GM08714 (cell line): ENCODE results near the gene MICAL3.

ENCODE experiments used
- H3K4me3 ChIP-seq: fragments of 200-500 bp; sonication (Bioruptor generic); 2 replicates; pipeline ENCODE4 v1.5.1; 2014; ENCODE audit warnings: mild to moderate bottlenecking, low read length, inconsistent platforms
- ZNF274 ChIP-seq: IDR thresholded peaks from 2 replicates; pipeline ENCODE4 v1.6.1; 2012; ENCODE audit warnings: mild to moderate bottlenecking, low read depth, low read length

Gene MICAL3

GRCh38 chr22:17853073-17853472, 171.3 kb downstream of the MICAL3 start:
- H3K4me3 ChIP-seq, result no peak overlapping the region
- TF ChIP-seq ZNF274, result no peak

GRCh38 chr22:17851759-17852158, 172.6 kb downstream of the MICAL3 start:
- TF ChIP-seq ZNF274, result no peak
- no peak overlapping the region for H3K4me3 ChIP-seq

- no peak for TF ChIP-seq ZNF274
- H3K4me3 ChIP-seq, result no peak overlapping the region
These were observed 176.8 kb downstream of the MICAL3 start for GRCh38 chr22:17847360-17848078.

GRCh38 chr22:17846326-17846992, 177.9 kb downstream of the MICAL3 start:
- TF ChIP-seq ZNF274, result no peak
- no peak overlapping the region for H3K4me3 ChIP-seq

GRCh38 chr22:17845790-17846189, 178.6 kb downstream of the MICAL3 start:
- H3K4me3 ChIP-seq, result no peak overlapping the region
- TF ChIP-seq ZNF274, result no peak

GRCh38 chr22:17845327-17845726, 179.0 kb downstream of the MICAL3 start:
- no peak overlapping the region for H3K4me3 ChIP-seq
- no peak for TF ChIP-seq ZNF274

- TF ChIP-seq ZNF274, result no peak
- no peak overlapping the region for H3K4me3 ChIP-seq
These were observed 180.2 kb downstream of the MICAL3 start for GRCh38 chr22:17844150-17844549.

- no peak for TF ChIP-seq ZNF274
- H3K4me3 ChIP-seq, result no peak overlapping the region
These were observed 182.0 kb downstream of the MICAL3 start for GRCh38 chr22:17842386-17842785.

- no peak overlapping the region for H3K4me3 ChIP-seq
- TF ChIP-seq ZNF274, result no peak
These were observed 182.5 kb downstream of the MICAL3 start for GRCh38 chr22:17841836-17842235.

GRCh38 chr22:17838180-17838865, 186.0 kb downstream of the MICAL3 start:
- no peak for TF ChIP-seq ZNF274
- no peak overlapping the region for H3K4me3 ChIP-seq

GRCh38 chr22:17836992-17837742, 187.2 kb downstream of the MICAL3 start:
- no peak overlapping the region for H3K4me3 ChIP-seq
- TF ChIP-seq ZNF274, result no peak

- no peak for TF ChIP-seq ZNF274
- H3K4me3 ChIP-seq, result no peak overlapping the region
These were observed 189.1 kb downstream of the MICAL3 start for GRCh38 chr22:17835256-17835655.

GRCh38 chr22:17833489-17833888, 190.9 kb downstream of the MICAL3 start:
- TF ChIP-seq ZNF274, result no peak
- no peak overlapping the region for H3K4me3 ChIP-seq

GRCh38 chr22:17832665-17833064, 191.7 kb downstream of the MICAL3 start:
- TF ChIP-seq ZNF274, result no peak
- H3K4me3 ChIP-seq, result no peak overlapping the region
